Omental fat pad (tissue), 4 donors: Measurements from ENCODE around the gene AMN. TPM values are rescaled to one million over a fixed set of nuclear protein-coding genes. Genes with fewer than 3 reads are reported as not detected.

Source experiments
- ATAC-seq: fragments of 150-250 bp; one replicate; pipeline ENCODE4 v1.9.1; 2016; ENCODE audit warnings: mild to moderate bottlenecking, moderate library complexity; ENCODE audit not compliant: low FRiP score
- DNase-seq: peaks from one replicate; pipeline ENCODE4 v3.0.0-alpha.2; 2019; ENCODE audit warnings: low spot score
- CTCF ChIP-seq, 3 donors: fragments of 450-650 bp; IDR thresholded peaks; one replicate each; pipeline ENCODE4 v1.5.1; 2016 to 2017; ENCODE audit warnings: antibody characterized with exemption in 3 of 3, mild to moderate bottlenecking in 3 of 3, moderate library complexity in 2 of 3
- total RNA-seq, 4 donors: library from RNA; depleted of rRNA; stranded (reverse); fragments of >200 nt; gene quantifications; one replicate each; pipeline ENCODE4 v1.1.0, GENCODE V29; 2016

Gene AMN
- total RNA-seq, 4 donors from 2014 or later = 0.72 to 2.7 (median 1.7) TPM

DNA sequence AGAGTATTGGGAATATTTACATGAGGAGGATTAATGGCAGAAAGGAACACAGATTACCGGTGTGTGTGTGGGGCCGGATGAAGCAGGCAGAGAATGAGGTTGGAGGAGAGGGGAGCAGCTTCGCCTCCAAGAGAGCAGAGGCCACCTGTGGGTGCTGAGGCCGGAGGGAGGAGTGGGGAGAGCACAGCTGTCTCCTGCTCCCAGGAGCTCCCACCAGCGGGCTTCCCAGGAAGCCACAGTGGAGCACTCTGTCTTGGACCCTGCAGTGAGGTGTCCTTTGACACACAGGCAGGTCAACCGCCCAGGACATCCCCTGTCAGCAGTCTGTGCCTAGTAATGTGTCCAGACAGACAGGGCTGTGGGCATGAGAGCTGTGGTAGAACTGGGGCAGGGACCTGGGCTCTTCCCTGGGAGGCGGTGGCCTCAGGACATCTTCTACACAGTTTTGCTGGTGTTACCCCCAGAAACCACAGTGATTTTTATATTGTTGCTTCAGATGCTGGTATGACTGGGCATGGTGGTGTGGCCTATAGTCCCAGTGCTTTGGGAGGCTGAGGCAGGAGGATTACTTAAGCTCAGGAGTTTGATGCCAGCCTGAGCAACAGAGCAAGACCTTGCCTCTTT, 18.5 kb upstream of the AMN start:
- DNase-seq = no peak

GRCh38 chr14:102905116-102906108, 17.1 kb upstream of the AMN start:
- TF ChIP-seq CTCF (IDR thresholded peaks at IDR 0.05) = no peak
- DNase-seq (no peak), ATAC-seq (no peak)

More for the DNA sequence above, 18.5 kb upstream of the AMN start:
- ATAC-seq = no peak
- TF ChIP-seq CTCF (IDR thresholded peaks at IDR 0.05) = no peak

DNA sequence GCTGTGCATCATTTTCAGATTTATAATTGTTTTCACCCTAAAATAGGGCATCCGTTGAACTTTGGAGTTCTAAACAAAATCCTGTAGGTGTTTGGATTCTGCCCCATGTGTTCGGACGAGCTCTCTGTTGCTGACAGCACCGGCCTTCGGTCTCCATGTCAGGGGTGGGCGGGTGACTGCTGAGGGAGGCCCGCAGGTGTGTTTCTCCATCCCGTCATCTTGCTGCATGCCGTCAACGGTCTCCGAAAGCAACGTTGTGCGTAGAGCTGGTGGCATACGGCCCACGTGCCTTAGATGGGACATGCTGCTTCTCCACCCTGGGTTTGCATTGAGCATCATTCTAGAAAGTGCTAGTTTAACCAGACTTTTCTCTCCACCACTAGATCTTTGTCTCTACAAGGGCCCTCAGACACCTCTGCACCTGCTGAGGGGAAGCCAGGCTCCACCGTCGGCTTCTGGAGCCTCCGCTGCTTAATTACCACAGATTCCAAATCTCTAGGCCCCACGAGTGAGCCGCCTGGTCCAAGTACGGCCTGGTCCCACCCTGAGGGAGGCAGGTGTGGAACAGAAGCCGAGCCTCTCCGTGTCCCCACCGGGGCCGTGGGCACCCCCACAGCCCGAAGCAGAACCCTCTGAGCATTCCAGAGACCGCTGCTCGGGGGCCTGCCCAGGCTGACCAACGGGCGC, 15.7 kb upstream of the AMN start:
- DNase-seq (no peak), ATAC-seq (no peak)
- no peak for TF ChIP-seq CTCF (IDR thresholded peaks at IDR 0.05)

DNA sequence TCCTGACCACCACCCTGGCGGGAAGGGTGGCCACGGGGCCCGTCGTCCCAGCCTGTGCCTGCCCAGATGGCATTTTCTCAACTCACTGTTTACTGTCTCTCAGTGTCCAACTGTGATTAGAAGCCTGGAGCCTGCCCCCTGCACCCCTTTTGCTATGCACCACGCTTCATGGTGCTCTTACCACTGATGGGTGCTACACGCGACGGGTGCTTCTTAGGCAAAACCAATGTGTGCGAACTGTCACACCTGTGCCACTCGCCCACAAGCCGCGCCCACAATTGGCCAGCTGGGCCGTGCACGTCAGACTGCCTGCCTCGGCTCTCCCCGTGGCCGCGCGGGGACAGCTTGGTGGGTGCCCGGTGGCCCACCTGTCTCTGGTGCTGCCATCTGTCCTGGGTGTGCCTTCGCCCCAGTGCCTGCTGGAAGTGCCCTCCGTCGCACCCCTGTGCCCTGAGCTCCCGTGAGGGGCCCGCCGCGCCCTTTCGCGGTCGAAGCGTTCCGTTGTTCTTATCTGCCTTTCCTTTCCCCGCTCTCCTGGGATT, 15.1 kb upstream of the AMN start:
- DNase-seq = no peak
- TF ChIP-seq CTCF (IDR thresholded peaks at IDR 0.05) = no peak
- no peak for ATAC-seq

- no peak for TF ChIP-seq CTCF (IDR thresholded peaks at IDR 0.05)
- DNase-seq = no peak
- no peak for ATAC-seq
These were observed 14.3 kb upstream of the AMN start for GRCh38 chr14:102907980-102908730.

DNA sequence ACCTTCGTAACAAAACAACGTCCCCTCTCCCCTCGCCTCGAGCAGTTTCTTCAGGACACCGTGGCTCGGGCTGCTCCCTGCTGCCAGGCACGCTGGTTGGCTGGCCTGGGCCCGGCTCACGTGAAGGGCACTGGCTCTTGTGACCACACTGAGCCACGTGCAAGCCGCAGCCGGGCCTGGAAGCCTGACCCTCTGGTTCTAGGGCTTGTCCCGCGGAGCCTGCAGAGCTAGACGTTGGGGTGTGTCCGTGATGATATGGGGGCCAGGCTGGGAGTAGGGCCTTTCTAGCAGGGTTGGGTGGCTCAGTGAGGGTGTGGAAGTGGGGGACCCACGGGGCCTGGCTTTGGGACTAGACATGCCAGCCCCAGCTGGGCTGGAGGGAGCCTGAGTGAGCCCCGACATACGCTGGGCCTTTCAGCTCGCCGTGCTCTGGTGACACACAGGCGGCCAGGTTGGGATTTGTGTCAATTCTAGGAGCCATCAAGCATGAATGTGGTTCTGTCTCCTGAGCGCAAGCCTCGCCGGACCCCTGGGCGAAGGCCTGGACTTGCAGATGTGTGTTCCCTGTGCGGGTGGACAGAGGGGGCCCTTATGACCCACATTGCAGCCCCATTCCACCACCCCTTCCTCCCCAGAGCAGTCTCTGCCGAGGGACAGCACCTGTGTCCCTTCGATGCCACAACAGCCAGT, 13.6 kb upstream of the AMN start:
- DNase-seq (no peak), ATAC-seq (no peak)
- TF ChIP-seq CTCF (IDR thresholded peaks at IDR 0.05) = no peak
